Uterus (tissue), 4 donors: Measurements from ENCODE around the gene SSR1. TPM values are rescaled to one million over a fixed set of nuclear protein-coding genes. Genes with fewer than 3 reads are reported as not detected.

ENCODE experiments used
- DNase-seq, 2 donors: peaks; one replicate each; pipeline ENCODE4 v3.0.0-alpha.2; 2019 to 2020
- H3K27ac ChIP-seq, 2 donors: fragments of 200-600 bp; sonication (generic); 1 replicate in 1 of 2; 2 replicates in 1 of 2; pipeline ENCODE4 v1.5.1; 2016 to 2018
- H3K27me3 ChIP-seq, 2 donors: fragments of 200-600 bp; sonication (generic); one replicate each; pipeline ENCODE4 v1.5.1; 2018 to 2019; ENCODE audit warnings: control low read depth in 1 of 2
- H3K36me3 ChIP-seq, 2 donors: fragments of 200-600 bp; sonication (generic); one replicate each; pipeline ENCODE4 v1.5.1; 2019; ENCODE audit warnings: control low read depth in 1 of 2
- H3K4me1 ChIP-seq, 2 donors: fragments of 200-600 bp; sonication (generic); one replicate each; pipeline ENCODE4 v1.5.1; 2018 to 2019; ENCODE audit warnings: control low read depth in 1 of 2
- H3K4me3 ChIP-seq, 2 donors: fragments of 200-600 bp; sonication (generic); 1 replicate in 1 of 2; 2 replicates in 1 of 2; pipeline ENCODE4 v1.5.1; 2018 to 2019; ENCODE audit warnings: mild to moderate bottlenecking in 1 of 2
- H3K9me3 ChIP-seq, 2 donors: fragments of 200-600 bp; sonication (generic); one replicate each; pipeline ENCODE4 v1.5.1; 2019; ENCODE audit warnings: control low read depth in 1 of 2
- CTCF ChIP-seq, 4 experiments: fragments of 200-600 bp in 2 of 4; fragments of 450-650 bp in 2 of 4; sonication (generic) in 2 of 4; IDR thresholded peaks; one replicate each; pipeline ENCODE4 v1.5.1; 2016 to 2019; ENCODE audit warnings: antibody characterized with exemption in 4 of 4, mild to moderate bottlenecking in 2 of 4, moderate library complexity in 1 of 4
- POLR2A ChIP-seq, 2 donors: fragments of 450-650 bp; IDR thresholded peaks; one replicate each; pipeline ENCODE4 v1.6.1; 2016; ENCODE audit warnings: antibody characterized with exemption in 2 of 2, mild to moderate bottlenecking in 1 of 2, moderate library complexity in 1 of 2
- intact Hi-C: fragments of 100-400 bp; cut with DNase I; formaldehyde crosslinking; loops from one replicate; pipeline ENCODE4 v1.15.1; 2023; ENCODE audit warnings: low total_unique reads
- total RNA-seq, 4 donors: library from RNA; depleted of rRNA in 3 of 4; stranded (reverse); fragments of >200 nt in 3 of 4; gene quantifications; one replicate each; pipeline versions ENCODE4 v1.1.0 to v1.2.4, GENCODE V29; 2014 to 2023
- donor health status: DM: yes; HTN: yes; CAD: no.

SSR1 gene
- total RNA-seq, 4 donors from 2014 or later, result 77.4 to 138 (median 126) TPM

GRCh38 chr6:7249946-7250643 lies 62.9 kb downstream of the SSR1 start:
- Histone ChIP-seq H3K27ac (no peak overlapping the region), H3K27me3 (no peaks in the 10 kb centered on the region), H3K9me3 (no peaks in the 10 kb centered on the region), H3K4me1 (no peaks in the 10 kb centered on the region), H3K36me3 (no peaks in the 10 kb centered on the region), H3K4me3 (no peak overlapping the region)
- intact Hi-C loops, result loop anchor here (10.0 kb wide), 1 partner anchor 525 kb away; no protein-coding TSS in a partner anchor
- TF ChIP-seq POLR2A (IDR thresholded peaks at IDR 0.05) (no peak), CTCF (IDR thresholded peaks at IDR 0.05) (no peak)
- DNase-seq, result no peak

GRCh38 chr6:7249391-7249790 lies 63.6 kb downstream of the SSR1 start:
- Histone ChIP-seq H3K27ac (no peak overlapping the region), H3K27me3 (no peaks in the 10 kb centered on the region), H3K36me3 (no peaks in the 10 kb centered on the region), H3K4me1 (no peaks in the 10 kb centered on the region), H3K4me3 (no peak overlapping the region), H3K9me3 (no peaks in the 10 kb centered on the region)
- TF ChIP-seq POLR2A (IDR thresholded peaks at IDR 0.05) (no peak), CTCF (IDR thresholded peaks at IDR 0.05) (no peak)
- no peak for DNase-seq
- intact Hi-C loops, result loop anchor here (10.0 kb wide), 1 partner anchor 525 kb away; no protein-coding TSS in a partner anchor

GRCh38 chr6:7247828-7248227 lies 65.2 kb downstream of the SSR1 start:
- no peak overlapping the region for H3K4me3 ChIP-seq
- intact Hi-C loops, result loop anchor here (10.0 kb wide), 1 partner anchor 523 kb away; no protein-coding TSS in a partner anchor
- no peaks in the 10 kb centered on the region for H3K27me3 ChIP-seq
- no peaks in the 10 kb centered on the region for H3K4me1 ChIP-seq
- no peaks in the 10 kb centered on the region for H3K9me3 ChIP-seq
- no peaks in the 10 kb centered on the region for H3K36me3 ChIP-seq
- no peak for TF ChIP-seq POLR2A (IDR thresholded peaks at IDR 0.05)
- no peak for TF ChIP-seq CTCF (IDR thresholded peaks at IDR 0.05)
- no peak overlapping the region for H3K27ac ChIP-seq
- DNase-seq, result no peak

GRCh38 chr6:7247179-7247456 lies 65.9 kb downstream of the SSR1 start:
- intact Hi-C loops, result loop anchor here (10.0 kb wide), 1 partner anchor 522 kb away; no protein-coding TSS in a partner anchor
- Histone ChIP-seq H3K4me3 (no peak overlapping the region), H3K36me3 (no peaks in the 10 kb centered on the region), H3K27me3 (no peaks in the 10 kb centered on the region), H3K9me3 (no peaks in the 10 kb centered on the region), H3K4me1 (no peaks in the 10 kb centered on the region), H3K27ac (no peak overlapping the region)
- no peak for DNase-seq
- TF ChIP-seq POLR2A (IDR thresholded peaks at IDR 0.05) (no peak), CTCF (IDR thresholded peaks at IDR 0.05) (no peak)

GRCh38 chr6:7246401-7247178 lies 66.4 kb downstream of the SSR1 start:
- DNase-seq, result no peak

More at GRCh38 chr6:7246401-7247178, 66.4 kb downstream of the SSR1 start:
- Histone ChIP-seq H3K4me3 (no peak overlapping the region), H3K9me3 (no peaks in the 10 kb centered on the region), H3K27me3 (no peaks in the 10 kb centered on the region), H3K36me3 (no peaks in the 10 kb centered on the region), H3K27ac (no peak overlapping the region), H3K4me1 (no peaks in the 10 kb centered on the region)
- TF ChIP-seq POLR2A (IDR thresholded peaks at IDR 0.05) (no peak), CTCF (IDR thresholded peaks at IDR 0.05) (no peak)
- intact Hi-C loops, result loop anchor here (10.0 kb wide), 1 partner anchor 522 kb away; no protein-coding TSS in a partner anchor
